Mononuclear cell (primary cell): ENCODE measurements around the gene SYCP2L. TPM values are rescaled to one million over a fixed set of nuclear protein-coding genes. Genes with fewer than 3 reads are reported as not detected.
"Not testable (repeated sequence)": the region's sequence is repeated elsewhere in the genome, so short reads cannot be mapped to it uniquely, and the experiment has no call there.

Experiments
- H3K27me3 ChIP-seq: 2 replicates; pipeline ENCODE4 v1.6.0; 2011; ENCODE audit warnings: low read length, control low read depth; ENCODE audit not compliant: insufficient read depth
- H3K4me1 ChIP-seq: 2 replicates; pipeline ENCODE4 v1.5.1; 2011; ENCODE audit warnings: mild to moderate bottlenecking, low read length, control low read depth; ENCODE audit not compliant: insufficient read depth
- H3K4me3 ChIP-seq: 2 replicates; pipeline ENCODE4 v1.5.1; 2011; ENCODE audit warnings: mild to moderate bottlenecking, low read length, moderate library complexity
- H3K9me3 ChIP-seq: 2 replicates; pipeline ENCODE4 v1.5.1; 2011; ENCODE audit warnings: low read depth, mild to moderate bottlenecking, control low read depth, low read length
- total RNA-seq: library from RNA; depleted of rRNA; stranded (reverse); fragments of >200 nt; gene quantifications from one replicate; pipeline ENCODE4 v1.2.3, GENCODE V29; 2012

The SYCP2L gene
- not detected for total RNA-seq

DNA sequence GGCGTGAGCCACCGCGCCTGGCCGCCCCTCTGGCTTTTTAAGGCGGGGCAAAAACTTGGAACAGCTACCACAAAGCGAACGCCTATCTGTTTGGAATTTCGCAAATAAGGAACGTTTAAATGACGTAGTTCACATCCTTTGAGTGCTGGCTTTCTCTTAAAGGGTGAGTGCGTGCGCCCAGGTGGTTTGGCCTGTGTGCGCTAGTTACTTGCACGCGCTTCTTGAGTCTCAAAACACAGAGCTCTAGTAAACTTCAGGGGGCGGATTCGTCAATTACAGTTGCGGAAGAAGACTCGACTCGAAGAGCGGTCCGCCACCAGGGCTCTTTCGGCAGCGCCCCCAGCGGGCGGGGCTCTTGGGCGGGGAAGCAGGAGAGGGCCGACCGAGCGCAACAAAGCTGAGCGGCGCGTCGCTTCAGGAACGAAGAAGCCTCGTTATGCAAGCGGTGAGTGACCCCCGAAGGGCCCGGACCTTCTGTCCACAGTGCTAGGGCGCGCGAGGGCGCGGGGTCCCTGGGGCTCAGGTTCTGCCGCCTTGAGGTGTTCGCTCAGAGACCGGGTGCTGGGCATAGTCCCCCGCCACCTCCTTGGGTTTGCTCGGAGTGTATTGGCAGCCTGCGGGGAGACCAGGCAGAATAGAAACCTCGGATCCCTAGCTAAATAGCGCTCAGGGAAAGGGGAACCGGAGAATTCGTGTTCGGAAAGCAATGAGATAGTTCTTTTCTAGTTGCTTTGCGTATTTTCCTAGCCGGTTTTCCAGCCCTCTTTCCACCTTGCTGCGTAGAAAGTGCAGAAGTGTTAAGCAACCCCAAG, at the start of gene SYCP2L:
Gene SYCP2L (plus strand): TSS at position 362 of the 812 bp plus-strand sequence. CDS start 75 bp downstream, at position 437.
- Histone ChIP-seq H3K4me1 (peaks cover 25% of the 10 kb centered on the region), H3K9me3 (no peaks in the 10 kb centered on the region), H3K27me3 (peaks cover 72% of the 10 kb centered on the region), H3K4me3 (peak within 1 kb of the TSS; percentile 19)

DNA sequence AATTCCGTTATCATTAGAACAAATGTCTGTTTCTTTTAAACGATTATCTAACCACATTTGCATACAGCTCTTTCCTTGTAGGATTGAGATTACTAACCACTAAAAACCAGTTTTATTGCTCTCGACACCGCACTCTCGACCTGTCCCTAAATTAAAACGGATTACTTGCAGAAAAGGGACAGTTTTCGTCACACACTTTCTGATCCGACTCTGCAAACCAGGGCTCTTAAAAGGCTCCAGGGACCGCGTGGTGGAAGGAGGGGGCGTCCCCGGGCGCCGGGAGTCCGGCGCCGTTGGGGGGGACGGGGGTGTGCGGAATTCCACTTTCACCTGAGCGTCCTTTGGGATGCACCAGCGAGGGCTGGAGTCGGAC, 49.2 kb upstream of the SYCP2L start:
- Histone ChIP-seq H3K27me3 (peaks cover 51% of the 10 kb centered on the region), H3K4me1 (peaks cover 19% of the 10 kb centered on the region), H3K4me3 (peak overlapping the region; percentile 47), H3K9me3 (no peaks in the 10 kb centered on the region)

GRCh38 chr6:10837995-10838793, 48.7 kb upstream of the SYCP2L start, which contains the start of gene MAK:
Gene MAK (minus strand): TSS chr6:10838539. CDS start chr6:10830648, 7,891 bp downstream.
- peaks cover 51% of the 10 kb centered on the region for H3K27me3 ChIP-seq
- H3K4me3 ChIP-seq = peak within 1 kb of the TSS; percentile 47
- H3K9me3 ChIP-seq = no peaks in the 10 kb centered on the region
- H3K4me1 ChIP-seq = peaks cover 19% of the 10 kb centered on the region

DNA sequence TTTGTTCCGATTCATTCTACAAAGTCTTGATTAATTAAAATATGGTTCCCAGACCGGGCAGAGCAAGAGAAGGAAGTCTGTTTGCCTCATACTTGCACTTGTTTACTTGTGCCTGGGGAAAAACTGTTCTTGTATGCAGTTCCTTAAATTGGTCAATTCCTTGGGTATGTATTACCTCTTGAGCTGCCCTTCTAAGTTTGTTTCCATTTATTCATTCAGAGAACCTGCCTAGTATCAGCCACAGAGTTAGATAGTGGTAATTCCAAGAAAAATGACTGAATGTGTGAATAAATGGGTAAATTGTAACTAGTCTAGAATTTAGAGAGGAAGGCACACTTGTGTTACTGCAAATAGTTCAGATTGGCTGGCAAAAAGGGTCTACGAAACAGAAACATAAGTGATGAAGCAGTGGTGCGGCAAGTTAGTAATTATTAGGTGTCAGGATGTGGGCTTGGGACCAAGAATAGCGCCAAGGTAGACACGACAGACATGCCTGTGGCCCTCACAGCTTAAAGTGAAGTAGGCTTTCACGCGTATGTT, 48.0 kb upstream of the SYCP2L start:
- Histone ChIP-seq H3K9me3 (no peaks in the 10 kb centered on the region), H3K4me3 (peak overlapping the region; percentile 47), H3K4me1 (peaks cover 19% of the 10 kb centered on the region), H3K27me3 (peaks cover 55% of the 10 kb centered on the region)

DNA sequence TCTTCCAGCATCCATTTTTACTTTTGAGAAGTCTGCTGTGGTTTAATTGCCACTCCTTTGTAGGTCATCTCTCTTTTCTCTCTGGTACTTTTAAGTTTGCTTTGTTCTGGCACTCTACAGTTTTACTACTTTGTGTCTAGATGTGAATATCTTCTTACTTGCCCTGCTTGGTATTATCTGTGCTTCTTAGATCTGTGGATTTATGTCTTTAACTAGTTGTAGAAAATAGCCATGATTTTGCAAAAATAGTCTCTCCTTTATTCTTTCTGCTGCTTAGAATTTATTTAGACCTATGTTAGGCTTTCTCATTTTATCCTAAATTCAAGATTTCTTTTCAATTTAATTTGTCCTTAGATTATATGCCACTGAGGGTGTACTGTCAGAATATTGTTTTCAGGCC, 43.3 kb upstream of the SYCP2L start:
- H3K4me3 ChIP-seq = no peak overlapping the region
- H3K4me1 ChIP-seq = peaks cover 7% of the 10 kb centered on the region
- H3K9me3 ChIP-seq = no peaks in the 10 kb centered on the region
- peaks cover 21% of the 10 kb centered on the region for H3K27me3 ChIP-seq

GRCh38 chr6:10847684-10848083, 39.2 kb upstream of the SYCP2L start:
- Histone ChIP-seq H3K4me1 (no peaks in the 10 kb centered on the region), H3K27me3 (peaks cover 3% of the 10 kb centered on the region), H3K4me3 (no peak overlapping the region)

DNA sequence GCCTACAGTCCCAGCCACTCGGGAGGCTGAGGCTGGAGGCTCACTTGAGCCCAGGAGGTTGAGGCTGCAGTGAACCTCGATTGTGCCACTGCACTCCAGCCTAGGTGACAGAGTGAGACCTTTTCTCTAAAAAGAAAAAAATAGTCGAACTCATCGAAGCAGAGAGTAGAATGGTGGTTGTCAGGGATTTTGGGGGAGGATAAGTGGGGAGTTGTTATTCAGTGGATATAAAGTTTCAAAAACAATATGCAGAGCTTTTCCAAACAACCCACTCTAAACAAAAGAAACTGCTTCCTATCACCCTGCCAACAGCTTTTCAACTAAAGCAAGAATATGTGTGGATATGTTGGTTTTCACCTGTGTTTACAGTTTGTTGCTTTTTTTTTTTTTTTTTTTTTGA, 37.0 kb upstream of the SYCP2L start:
- H3K4me1 ChIP-seq = no peaks in the 10 kb centered on the region
- no peaks in the 10 kb centered on the region for H3K9me3 ChIP-seq
- H3K4me3 ChIP-seq = no peak overlapping the region
- H3K27me3 ChIP-seq = no peaks in the 10 kb centered on the region

More at GRCh38 chr6:10847684-10848083, 39.2 kb upstream of the SYCP2L start:
- H3K9me3 ChIP-seq = no peaks in the 10 kb centered on the region

DNA sequence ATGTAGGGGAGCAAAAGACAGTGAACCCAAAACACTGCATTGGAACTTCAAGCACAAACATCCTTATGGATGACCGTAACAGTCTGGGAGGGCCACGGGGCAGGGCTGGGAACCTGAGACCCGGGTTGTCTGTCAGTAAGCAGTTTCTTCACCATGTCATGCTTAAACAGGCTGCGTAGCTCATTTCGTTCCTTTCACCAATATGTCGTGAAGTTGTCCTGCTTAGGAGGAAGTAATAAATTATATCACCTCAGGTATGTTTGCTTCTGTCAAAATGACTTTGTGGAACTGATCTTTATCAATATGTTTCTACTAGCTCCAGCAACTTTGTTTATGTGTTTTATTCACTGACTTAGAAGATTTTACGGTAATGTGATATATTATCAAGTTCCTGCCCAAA, 36.1 kb upstream of the SYCP2L start:
- H3K9me3 ChIP-seq = no peaks in the 10 kb centered on the region
- H3K4me3 ChIP-seq = no peak overlapping the region
- H3K4me1 ChIP-seq = no peaks in the 10 kb centered on the region
- no peaks in the 10 kb centered on the region for H3K27me3 ChIP-seq

DNA sequence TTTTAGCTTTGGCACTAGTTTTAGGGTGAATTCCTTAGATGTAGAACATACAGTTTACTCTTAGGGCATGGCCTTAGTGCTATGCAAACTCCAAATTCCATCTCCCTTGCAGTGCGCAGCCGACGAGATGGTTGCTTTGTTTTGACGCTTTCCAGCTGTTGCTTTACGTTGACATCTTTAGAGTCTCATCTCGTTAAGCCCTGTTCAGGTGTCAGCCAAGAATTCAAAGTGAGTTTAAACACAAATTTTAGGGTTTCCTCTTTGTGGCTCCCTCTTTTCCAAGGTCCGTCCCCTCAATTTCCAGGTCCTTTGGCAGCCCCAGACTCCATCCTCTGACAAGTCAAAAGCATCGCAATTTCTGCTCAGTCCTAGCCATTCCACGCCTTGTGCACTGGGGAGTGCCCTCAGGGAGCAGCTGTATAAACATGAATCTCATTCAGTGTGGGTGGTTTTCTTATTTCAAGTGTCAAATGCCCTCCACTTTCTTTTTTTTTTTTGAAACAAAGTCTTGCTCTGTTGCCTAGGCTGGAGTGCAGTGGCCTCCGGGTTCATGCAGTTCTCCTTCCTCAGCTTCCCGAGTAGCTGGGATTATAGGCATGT, 34.4 kb upstream of the SYCP2L start:
- Histone ChIP-seq H3K27me3 (no peaks in the 10 kb centered on the region), H3K4me3 (no peak overlapping the region), H3K9me3 (no peaks in the 10 kb centered on the region), H3K4me1 (no peaks in the 10 kb centered on the region)

DNA sequence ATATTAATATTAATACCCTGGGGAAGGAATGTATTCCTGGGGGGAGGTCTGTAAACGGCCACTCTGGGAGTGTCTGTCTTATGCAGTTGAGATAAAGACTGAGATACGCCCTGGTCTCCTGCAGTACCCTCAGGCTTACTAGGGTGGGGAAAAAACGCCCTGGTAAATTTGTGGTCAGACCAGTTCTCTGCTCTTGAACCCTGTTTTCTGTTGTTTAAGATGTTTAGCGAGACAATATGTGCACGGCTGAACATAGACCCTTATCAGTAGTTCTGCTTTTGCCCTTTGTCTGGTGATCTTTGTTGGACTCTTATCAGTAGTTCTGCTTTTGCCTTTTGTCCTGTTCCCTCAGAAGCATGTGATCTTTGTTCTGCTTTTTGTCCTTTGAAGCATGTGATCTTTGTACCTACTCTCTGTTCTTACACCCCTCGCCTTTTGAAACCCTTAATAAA, 33.0 kb upstream of the SYCP2L start:
- not testable (repeated sequence) for H3K27me3 ChIP-seq, H3K9me3 ChIP-seq, H3K4me3 ChIP-seq, H3K4me1 ChIP-seq

DNA sequence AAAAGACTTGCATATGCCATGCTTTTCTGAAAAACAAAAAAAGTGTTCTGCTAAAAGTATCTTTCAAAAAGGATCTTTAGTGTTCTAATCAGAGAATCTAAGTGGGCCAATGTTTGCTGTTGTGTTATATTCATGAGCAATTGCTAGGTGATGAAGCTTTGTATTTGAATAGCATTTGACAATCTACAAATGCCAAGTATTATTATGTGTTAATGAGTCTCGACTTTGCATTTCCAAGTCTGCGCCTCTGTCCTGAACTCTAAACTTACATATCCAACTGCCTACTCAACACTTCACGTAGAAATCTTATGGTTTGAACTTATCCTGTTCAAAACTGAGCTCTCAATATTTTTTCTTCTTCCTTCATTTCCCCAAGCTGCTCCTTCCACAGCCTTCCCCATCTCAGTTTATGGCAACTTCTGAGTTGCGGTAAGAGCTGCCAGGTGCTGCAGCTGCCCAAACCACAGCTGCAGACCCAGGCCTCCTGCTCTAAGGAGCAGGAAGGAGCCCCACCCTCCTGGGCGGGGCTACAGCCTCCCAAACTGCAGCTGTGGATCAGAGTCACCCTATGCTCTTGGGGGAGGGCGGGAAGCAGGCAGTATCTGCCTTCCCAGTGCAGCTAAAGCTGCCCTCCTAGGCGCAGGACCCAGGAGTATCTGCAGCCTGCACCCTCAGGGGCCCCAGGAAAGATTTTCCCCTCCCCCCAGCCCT, 31.8 kb upstream of the SYCP2L start:
- H3K4me1 ChIP-seq = no peaks in the 10 kb centered on the region
- no peaks in the 10 kb centered on the region for H3K27me3 ChIP-seq
- no peaks in the 10 kb centered on the region for H3K9me3 ChIP-seq
- H3K4me3 ChIP-seq = no peak overlapping the region

GRCh38 chr6:10857259-10857658, 29.6 kb upstream of the SYCP2L start:
- H3K27me3 ChIP-seq = no peaks in the 10 kb centered on the region
- H3K9me3 ChIP-seq = no peaks in the 10 kb centered on the region
- H3K4me1 ChIP-seq = no peaks in the 10 kb centered on the region
- no peak overlapping the region for H3K4me3 ChIP-seq

DNA sequence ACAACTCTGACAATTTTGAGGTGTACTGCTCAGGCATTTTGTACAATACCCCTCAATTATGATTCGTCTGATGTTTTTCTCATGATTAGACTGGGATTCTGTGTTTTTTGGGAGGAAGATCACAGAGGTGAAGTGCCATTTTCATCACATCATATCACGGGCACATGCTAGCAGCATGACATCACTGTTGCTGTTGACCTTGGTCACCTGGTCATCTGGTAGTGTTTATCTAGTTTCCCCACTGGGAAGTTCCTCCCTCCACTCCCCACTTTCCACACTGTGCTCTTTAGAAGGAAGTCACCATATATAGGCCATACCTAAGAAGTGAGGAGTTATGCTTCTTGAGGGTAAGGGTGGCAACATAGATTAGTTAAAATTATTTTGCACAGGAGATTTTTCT, 25.8 kb upstream of the SYCP2L start:
- H3K4me1 ChIP-seq = no peaks in the 10 kb centered on the region
- H3K27me3 ChIP-seq = no peaks in the 10 kb centered on the region
- no peaks in the 10 kb centered on the region for H3K9me3 ChIP-seq
- no peak overlapping the region for H3K4me3 ChIP-seq

DNA sequence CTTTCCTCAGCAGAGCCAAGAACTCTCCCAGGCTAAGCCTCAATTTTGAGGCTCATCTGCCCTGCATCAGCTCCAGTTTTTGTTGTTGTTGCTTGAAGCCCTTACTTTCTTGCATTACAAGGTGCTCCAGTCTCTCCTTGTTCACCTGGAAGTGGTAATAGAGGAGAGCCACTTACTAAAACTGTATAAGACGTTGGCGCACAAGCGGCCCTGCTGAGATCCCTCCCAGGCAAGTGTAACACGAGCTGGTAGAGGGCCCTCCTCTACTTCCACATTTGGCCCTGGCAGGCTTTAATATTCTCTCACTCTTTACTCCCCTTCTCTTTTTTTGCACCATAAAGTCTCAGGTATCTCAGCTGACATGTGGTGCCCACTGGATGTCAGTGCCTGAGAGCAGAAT, 24.5 kb upstream of the SYCP2L start:
- no peaks in the 10 kb centered on the region for H3K4me1 ChIP-seq
- no peaks in the 10 kb centered on the region for H3K9me3 ChIP-seq
- H3K4me3 ChIP-seq = no peak overlapping the region
- no peaks in the 10 kb centered on the region for H3K27me3 ChIP-seq
